Activated B cell treated with CpG ODN at 0.5 μM for 24 hours (primary cell): ENCODE measurements around the gene NPAS1. TPM values are rescaled to one million over a fixed set of nuclear protein-coding genes. Genes with fewer than 3 reads are reported as not detected.

Source experiments
- ATAC-seq: fragments of 200-7000 bp; cut with Tn5 transposase; one replicate; pipeline ENCODE4 v1.10.0; 2021; ENCODE audit warnings: low read depth, mild to moderate bottlenecking, moderate library complexity
- CTCF ChIA-PET: fragments of 350-600 bp; sonication (Branson Sonifier 250); formaldehyde crosslinking; loops from one replicate; lab custom pipeline; 2021; ENCODE audit warnings: antibody characterized with exemption; lab: Charles Lee
- POLR2A ChIA-PET: fragments of 350-600 bp; sonication (Branson Sonifier 250); formaldehyde crosslinking; loops from one replicate; lab custom pipeline; 2021; ENCODE audit warnings: antibody characterized with exemption; lab: Charles Lee
- DNase-seq: peaks from one replicate; pipeline ENCODE4 v3.0.0; 2022
- H3K27ac Mint-ChIP-seq: one replicate; pipeline ENCODE4 v1.8.0; 2020; ENCODE audit warnings: mixed read lengths
- H3K27me3 Mint-ChIP-seq: one replicate; pipeline ENCODE4 v1.8.0; 2021; ENCODE audit warnings: mixed read lengths
- H3K36me3 Mint-ChIP-seq: one replicate; pipeline ENCODE4 v1.8.0; 2021; ENCODE audit warnings: low read depth, mixed read lengths
- H3K4me1 Mint-ChIP-seq: one replicate; pipeline ENCODE4 v1.8.0; 2021; ENCODE audit warnings: mixed read lengths
- H3K4me3 Mint-ChIP-seq: one replicate; pipeline ENCODE4 v1.8.0; 2020; ENCODE audit warnings: mild to moderate bottlenecking, mixed read lengths
- H3K9me3 Mint-ChIP-seq: one replicate; pipeline ENCODE4 v1.8.0; 2020; ENCODE audit warnings: mixed read lengths
- intact Hi-C: fragments of 100-400 bp; cut with micrococcal nuclease; formaldehyde crosslinking; loops from one replicate; pipeline ENCODE4 v1.15.1; 2024
- total RNA-seq: library from RNA; stranded (reverse); gene quantifications from 2 replicates; pipeline ENCODE4 v1.2.3, GENCODE V29; 2022
- TF ChIP-seq, protein P1 (sequence below): fragments of 200-600 bp; IDR thresholded peaks from one replicate; pipeline ENCODE4 v1.8.0; 2022; ENCODE audit warnings: antibody characterized with exemption, mild to moderate bottlenecking

The NPAS1 gene
- total RNA-seq, 1 donor from 2014 or later = 0.40 TPM

DNA sequence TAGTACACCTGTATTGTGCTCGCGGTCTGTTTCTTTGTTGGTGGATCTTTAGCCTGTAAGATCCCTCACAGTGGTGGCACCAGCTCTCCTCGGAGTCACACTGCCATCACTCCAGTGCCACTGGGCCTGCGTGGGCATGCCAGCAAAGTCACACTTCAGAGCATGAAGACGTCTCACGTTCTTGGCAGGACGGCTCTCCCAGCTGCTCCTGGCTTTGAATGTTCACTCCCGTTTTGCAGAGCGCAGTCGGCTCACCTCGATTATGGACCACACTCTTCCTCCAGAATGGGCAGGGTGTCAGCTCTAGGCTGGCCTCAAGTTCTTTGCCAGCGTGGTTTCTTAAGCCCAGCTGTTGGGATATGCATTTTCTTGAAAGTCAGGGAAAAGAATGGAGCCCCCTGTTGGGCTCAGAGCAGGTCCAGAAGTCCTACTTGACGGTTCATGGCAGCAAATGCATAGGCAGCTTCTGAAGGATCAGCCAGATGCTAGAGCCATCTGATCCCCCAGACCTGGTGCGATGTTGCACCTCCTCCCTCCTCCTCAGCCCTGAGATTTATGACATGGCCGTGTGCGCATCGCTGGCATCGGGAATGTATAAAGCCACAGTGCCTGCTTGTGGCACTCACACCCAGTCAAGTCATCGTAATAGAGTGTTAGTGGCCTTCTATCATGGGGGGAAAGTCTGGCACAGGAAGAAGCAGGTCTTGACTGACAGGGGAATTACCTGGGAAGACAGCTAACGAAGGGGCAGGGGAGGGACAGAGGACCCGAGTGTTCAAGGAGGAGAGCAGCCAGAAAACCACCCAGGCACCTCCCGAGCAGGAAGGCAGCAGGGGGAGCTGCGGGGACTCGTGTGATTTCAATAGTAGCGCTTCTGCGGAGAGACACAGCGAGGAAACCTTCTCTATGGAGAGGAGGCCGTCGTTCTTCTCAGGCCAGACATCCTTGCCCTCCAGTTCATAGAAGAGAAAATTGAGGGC lies 40.2 kb upstream of the NPAS1 start:
- ChIA-PET CTCF (no interaction called here), POLR2A (no interaction called here)
- Mint-ChIP-seq H3K27ac (no peak overlapping the region), H3K27me3 (no peaks in the 10 kb centered on the region), H3K36me3 (peaks cover 9% of the 10 kb centered on the region), H3K4me3 (no peak overlapping the region), H3K4me1 (peaks cover 29% of the 10 kb centered on the region), H3K9me3 (no peaks in the 10 kb centered on the region)
- TF ChIP-seq, protein P1, sequence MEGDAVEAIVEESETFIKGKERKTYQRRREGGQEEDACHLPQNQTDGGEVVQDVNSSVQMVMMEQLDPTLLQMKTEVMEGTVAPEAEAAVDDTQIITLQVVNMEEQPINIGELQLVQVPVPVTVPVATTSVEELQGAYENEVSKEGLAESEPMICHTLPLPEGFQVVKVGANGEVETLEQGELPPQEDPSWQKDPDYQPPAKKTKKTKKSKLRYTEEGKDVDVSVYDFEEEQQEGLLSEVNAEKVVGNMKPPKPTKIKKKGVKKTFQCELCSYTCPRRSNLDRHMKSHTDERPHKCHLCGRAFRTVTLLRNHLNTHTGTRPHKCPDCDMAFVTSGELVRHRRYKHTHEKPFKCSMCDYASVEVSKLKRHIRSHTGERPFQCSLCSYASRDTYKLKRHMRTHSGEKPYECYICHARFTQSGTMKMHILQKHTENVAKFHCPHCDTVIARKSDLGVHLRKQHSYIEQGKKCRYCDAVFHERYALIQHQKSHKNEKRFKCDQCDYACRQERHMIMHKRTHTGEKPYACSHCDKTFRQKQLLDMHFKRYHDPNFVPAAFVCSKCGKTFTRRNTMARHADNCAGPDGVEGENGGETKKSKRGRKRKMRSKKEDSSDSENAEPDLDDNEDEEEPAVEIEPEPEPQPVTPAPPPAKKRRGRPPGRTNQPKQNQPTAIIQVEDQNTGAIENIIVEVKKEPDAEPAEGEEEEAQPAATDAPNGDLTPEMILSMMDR = no peak
- DNase-seq = no peak
- no peak for ATAC-seq
- intact Hi-C loops = no loop called here

DNA sequence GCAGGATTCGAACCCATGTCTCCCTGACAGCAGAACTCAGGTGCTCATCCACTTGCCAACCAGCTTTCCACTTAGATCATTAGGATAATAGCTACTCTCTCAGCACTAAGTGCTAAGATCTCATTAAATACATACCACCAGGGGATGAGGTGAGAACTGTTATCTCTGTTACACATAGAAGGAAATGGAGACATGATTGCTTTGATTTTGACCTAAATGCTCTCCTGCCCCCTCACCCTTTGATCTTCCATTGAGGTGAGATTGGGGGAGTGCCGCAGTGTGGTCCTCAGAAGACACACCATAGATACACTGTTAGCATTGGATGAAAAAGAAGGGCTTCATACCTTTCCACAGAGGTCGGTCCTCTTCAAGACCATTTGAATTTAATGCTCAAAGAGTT lies 38.9 kb upstream of the NPAS1 start:
- Mint-ChIP-seq H3K27ac (no peak overlapping the region), H3K4me3 (no peak overlapping the region), H3K36me3 (peaks cover 7% of the 10 kb centered on the region), H3K27me3 (no peaks in the 10 kb centered on the region), H3K9me3 (no peaks in the 10 kb centered on the region), H3K4me1 (peaks cover 29% of the 10 kb centered on the region)
- TF ChIP-seq, protein P1 = no peak
- intact Hi-C loops = no loop called here
- POLR2A ChIA-PET = no interaction called here
- ATAC-seq (no peak), DNase-seq (no peak)
- CTCF ChIA-PET = no interaction called here

DNA sequence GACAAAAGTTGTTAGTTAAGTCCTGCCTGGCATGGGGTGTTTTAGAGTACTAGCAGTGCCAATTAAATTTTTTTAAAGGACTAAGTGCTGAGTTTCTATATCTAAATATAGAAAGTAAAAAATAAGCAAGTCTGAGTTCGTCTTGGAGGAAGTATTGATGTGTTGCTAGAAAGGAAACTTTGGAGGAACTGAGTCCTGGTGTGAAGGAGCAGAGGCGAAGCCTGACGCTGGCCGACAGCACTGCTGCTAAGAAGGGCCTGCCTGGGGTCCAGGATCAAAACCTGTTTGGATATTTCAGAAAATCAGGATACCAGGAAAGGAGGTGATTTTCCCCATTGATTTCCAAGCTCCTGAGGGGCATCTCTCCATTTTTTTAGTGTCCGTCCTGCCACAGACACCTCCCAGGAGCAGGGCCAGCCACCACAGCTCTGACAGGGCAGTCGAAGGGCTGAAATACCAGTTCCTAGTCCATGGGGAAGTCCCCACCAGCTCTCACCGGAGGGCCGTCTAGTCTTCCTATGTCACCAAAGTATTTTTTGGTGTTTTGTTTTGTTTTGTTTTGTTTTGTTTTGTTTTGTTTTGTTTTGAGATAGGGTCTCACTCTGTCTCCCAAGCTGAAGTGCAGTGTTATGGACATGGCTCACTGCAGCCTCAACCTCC lies 38.2 kb upstream of the NPAS1 start:
- DNase-seq (no peak), ATAC-seq (no peak)
- CTCF ChIA-PET = no interaction called here
- intact Hi-C loops = no loop called here
- Mint-ChIP-seq H3K36me3 (peaks cover 7% of the 10 kb centered on the region), H3K9me3 (no peaks in the 10 kb centered on the region), H3K4me1 (peaks cover 29% of the 10 kb centered on the region), H3K4me3 (no peak overlapping the region), H3K27me3 (no peaks in the 10 kb centered on the region), H3K27ac (no peak overlapping the region)
- TF ChIP-seq, protein P1 = no peak
- POLR2A ChIA-PET = no interaction called here

DNA sequence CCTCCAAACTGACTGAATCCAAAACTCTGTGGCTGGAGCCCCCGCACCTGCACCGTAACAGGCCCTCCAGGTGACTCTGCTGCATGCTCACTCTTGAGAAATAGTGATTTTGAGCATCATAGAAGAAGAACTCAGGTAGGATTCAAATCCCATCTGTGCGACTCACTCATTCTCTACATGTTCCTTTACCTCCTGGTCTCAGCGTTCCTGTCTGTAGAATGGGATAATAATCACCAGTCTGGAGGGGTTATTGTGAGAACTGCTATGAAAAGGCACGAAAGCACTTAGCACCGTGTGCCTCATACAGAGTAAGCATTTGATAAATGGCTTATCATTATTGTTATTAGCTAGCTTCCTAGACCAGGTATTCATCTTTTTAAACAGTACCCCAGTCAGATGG lies 36.5 kb upstream of the NPAS1 start:
- no peak overlapping the region for H3K27ac Mint-ChIP-seq

More for the DNA sequence above, 36.5 kb upstream of the NPAS1 start:
- CTCF ChIA-PET = no interaction called here
- H3K36me3 Mint-ChIP-seq = peaks cover 7% of the 10 kb centered on the region
- H3K27me3 Mint-ChIP-seq = no peaks in the 10 kb centered on the region
- H3K4me1 Mint-ChIP-seq = peaks cover 21% of the 10 kb centered on the region
- DNase-seq (no peak), ATAC-seq (no peak)
- H3K4me3 Mint-ChIP-seq = no peak overlapping the region
- TF ChIP-seq, protein P1 = no peak
- intact Hi-C loops = no loop called here
- POLR2A ChIA-PET = interaction anchor here (0.6 kb wide), 1 partner anchor 196 kb away, joined by 3 read pairs; no protein-coding TSS in a partner anchor
- no peaks in the 10 kb centered on the region for H3K9me3 Mint-ChIP-seq
